Limb (tissue), 2 donors: Measurements from ENCODE around the gene BTD.

ENCODE experiments used
- DNase-seq, 2 donors: peaks; one replicate each; pipeline ENCODE4 v3.0.0-alpha.2; 2016; ENCODE audit errors: extremely low spot score in 2 of 2

Gene BTD

DNA sequence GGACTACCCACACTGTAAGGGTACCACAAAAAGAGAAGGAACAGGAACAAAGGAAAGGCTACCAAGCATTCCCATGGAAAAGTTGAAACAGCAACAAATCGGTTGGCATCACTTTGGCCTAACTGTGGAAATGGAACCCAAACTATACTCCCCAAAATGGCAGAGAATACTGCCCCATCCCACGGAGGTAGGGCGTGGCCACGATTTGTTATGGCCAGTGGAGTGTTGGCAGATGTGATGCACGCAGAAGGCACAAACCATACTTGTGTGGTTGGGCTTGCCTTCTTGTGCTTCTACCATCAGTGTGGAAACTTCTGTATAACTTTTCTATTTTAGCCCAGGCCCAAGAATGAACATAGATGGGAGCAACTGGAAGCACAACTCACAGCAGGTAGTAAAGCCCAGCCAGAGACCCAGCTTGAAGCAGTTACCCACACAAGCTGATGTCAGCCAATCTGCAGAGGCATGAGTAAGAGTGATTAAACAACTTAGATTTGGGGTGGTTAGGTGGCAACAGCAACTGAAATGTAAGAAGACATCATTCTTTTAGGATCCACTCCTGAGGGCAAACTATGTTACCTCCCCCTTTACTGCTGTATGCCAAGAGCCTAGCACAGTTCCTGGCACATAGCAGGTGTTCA lies 64.1 kb downstream of the BTD start:
- DNase-seq: no peak

- no peak for DNase-seq
Observed at GRCh38 chr3:15666277-15666676, 64.7 kb downstream of the BTD start.

DNA sequence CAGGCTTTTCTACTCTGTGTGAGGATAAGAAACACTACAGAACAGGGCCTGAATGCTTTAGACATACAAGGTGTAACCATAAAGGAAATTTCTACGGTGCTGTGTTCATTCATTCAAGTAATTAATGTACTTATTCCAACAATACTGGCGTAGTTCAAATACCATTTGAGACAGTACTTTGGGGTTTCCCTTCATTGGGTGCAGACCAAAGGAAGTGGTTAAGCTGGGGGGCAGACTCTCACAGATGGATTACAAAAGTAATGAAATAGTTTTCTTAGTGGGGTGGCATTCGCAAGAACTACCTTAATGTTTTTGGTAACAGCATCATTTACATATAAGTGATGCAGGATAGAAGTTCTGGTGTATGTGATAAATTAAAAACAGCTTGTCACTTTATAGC lies 65.9 kb downstream of the BTD start:
- DNase-seq: no peak

GRCh38 chr3:15673536-15673935 lies 72.0 kb downstream of the BTD start:
- no peak for DNase-seq

DNA sequence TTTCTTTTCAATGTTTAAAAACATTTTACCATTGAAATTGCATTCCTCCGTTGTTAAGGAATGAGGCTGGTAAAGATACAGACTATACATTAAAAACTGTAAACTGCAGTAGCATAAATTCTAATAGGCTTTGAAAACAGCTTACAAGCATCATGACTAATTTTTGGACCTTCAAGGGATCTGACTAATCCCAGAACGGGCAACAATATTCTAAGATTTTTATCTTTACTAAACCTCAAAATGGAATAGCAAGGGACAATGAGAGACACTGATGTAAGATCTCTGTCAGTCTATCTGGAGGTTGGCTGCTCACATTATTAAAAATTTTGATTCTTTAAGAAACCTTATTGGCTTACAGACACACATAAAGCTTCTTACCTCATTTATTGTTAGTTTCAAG lies 74.7 kb downstream of the BTD start:
- no peak for DNase-seq

DNA sequence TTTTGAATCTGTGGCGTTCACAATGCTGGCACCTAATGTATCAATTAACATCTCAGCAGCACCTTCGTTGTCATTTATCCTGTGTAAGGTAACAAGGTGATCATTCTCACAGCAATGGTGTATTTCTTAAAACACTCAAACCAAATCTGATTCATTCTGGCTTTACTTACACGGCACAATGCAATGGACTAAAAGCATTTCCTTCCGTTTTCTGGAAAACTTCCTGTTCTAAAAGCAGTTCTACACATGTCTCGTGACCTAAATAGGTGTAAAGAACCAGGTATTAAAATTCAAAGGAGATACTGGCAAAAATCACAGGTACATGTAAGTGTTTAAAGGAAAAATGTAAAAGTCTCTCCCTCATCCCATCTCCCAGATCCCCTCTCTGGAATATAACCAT lies 77.8 kb downstream of the BTD start:
- DNase-seq: no peak

GRCh38 chr3:15681668-15682067 lies 80.1 kb downstream of the BTD start:
- DNase-seq: no peak

- peak in 1 of 2 donors; percentile 38 for DNase-seq
Observed at GRCh38 chr3:15682561-15683185, 81.1 kb downstream of the BTD start.

DNA sequence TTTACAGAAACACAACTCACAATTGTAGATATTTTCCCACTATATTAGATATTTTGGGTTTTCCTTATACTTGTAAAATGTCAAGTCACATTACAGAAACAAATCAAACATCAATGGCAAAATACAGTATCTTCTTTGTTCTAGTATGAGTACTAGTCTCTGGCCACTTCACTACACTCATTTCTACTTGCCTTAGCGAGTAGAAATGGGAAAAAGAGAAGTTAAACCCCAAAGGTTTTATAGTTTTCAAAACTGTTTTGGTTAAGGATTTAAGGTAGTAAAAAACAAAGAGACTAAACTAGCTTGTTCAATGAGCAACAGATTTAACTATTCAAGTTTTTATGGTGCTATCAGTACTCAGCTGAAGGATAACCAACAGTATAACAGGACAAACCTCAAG lies 81.7 kb downstream of the BTD start:
- DNase-seq: no peak

- no peak for DNase-seq
Observed at GRCh38 chr3:15685927-15686326, 84.4 kb downstream of the BTD start.

GRCh38 chr3:15690230-15690629 lies 88.7 kb downstream of the BTD start:
- DNase-seq: no peak

DNA sequence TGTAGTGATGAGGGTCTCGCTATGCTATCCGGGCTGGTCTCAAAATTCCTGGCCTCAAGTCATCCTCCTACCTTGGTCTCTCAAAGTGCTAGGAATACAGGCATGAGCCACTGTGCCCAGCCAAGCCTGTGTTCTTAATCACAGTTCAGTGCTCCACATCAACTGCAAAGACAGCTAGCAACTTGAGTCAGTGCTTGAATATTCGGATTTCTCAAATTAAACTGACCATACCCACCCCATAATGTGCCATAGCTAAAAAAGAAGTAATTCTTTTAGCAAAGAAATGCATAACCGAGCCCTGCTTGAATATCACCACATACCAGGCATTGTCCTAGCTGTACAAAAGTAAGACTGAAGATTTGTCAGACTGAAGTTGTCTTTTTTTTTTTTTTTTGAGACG lies 89.2 kb downstream of the BTD start:
- no peak for DNase-seq

- no peak for DNase-seq
Observed at GRCh38 chr3:15693355-15693754, 91.8 kb downstream of the BTD start.

- DNase-seq: no peak
Observed at GRCh38 chr3:15694628-15695027, 93.1 kb downstream of the BTD start.
